HepG2 (cell line): ENCODE data around the gene COA5. TPM values are rescaled to one million over a fixed set of nuclear protein-coding genes. Genes with fewer than 3 reads are reported as not detected.

ENCODE experiments used
- AGO2 ChIP-seq: fragments of 200-400 bp; formaldehyde crosslinking; optimal IDR thresholded peaks from 2 replicates; pipeline ENCODE3; 2017; ENCODE audit warnings: mild to moderate bottlenecking, low read depth, low read length, moderate library complexity
- AKAP8 ChIP-seq: sonication (generic); formaldehyde crosslinking; IDR thresholded peaks from 2 replicates; pipeline ENCODE4 v1.5.1; 2020; ENCODE audit warnings: mild to moderate bottlenecking, missing genetic modification reagents
- ARID3A ChIP-seq: IDR thresholded peaks from 2 replicates; pipeline ENCODE4 v1.6.1; 2012; ENCODE audit warnings: low read depth, low read length, improper control_type of control experiment
- CC2D1A ChIP-seq: sonication (generic); formaldehyde crosslinking; IDR thresholded peaks from 2 replicates; pipeline ENCODE4 v1.8.1; 2023; ENCODE audit warnings: mild to moderate bottlenecking, missing genetic modification reagents
- CEBPG ChIP-seq: IDR thresholded peaks from 2 replicates; pipeline ENCODE4 v1.6.1; 2016
- ELF4 ChIP-seq: sonication (generic); formaldehyde crosslinking; IDR thresholded peaks from 2 replicates; pipeline ENCODE4 v1.5.0; 2020; ENCODE audit warnings: missing genetic modification reagents, mild to moderate bottlenecking, moderate library complexity, borderline replicate concordance
- ERF ChIP-seq: IDR thresholded peaks from 2 replicates; pipeline ENCODE4 v1.6.1; 2018; ENCODE audit warnings: missing biosample characterization, missing genetic modification reagents
- FOXO4 ChIP-seq: sonication (generic); formaldehyde crosslinking; conservative IDR thresholded peaks from 2 replicates; pipeline ENCODE4 v1.8.1; 2023; ENCODE audit warnings: missing genetic modification reagents
- GFI1 ChIP-seq: sonication (generic); formaldehyde crosslinking; IDR thresholded peaks from 2 replicates; pipeline ENCODE4 v1.5.0; 2020; ENCODE audit warnings: missing genetic modification reagents, mild to moderate bottlenecking, borderline replicate concordance
- GMEB2 ChIP-seq: IDR thresholded peaks from 2 replicates; pipeline ENCODE4 v1.6.1; 2016; ENCODE audit warnings: missing biosample characterization, missing genetic modification reagents, low read depth
- KDM5B ChIP-seq: sonication (generic); formaldehyde crosslinking; IDR thresholded peaks from 2 replicates; pipeline ENCODE4 v1.4.0; 2020; ENCODE audit warnings: missing genetic modification reagents, mild to moderate bottlenecking, borderline replicate concordance
- NR0B2 ChIP-seq: sonication (generic); formaldehyde crosslinking; IDR thresholded peaks from 2 replicates; pipeline ENCODE4 v1.4.0; 2020; ENCODE audit warnings: mild to moderate bottlenecking, missing genetic modification reagents
- PRDM4 ChIP-seq: sonication (generic); formaldehyde crosslinking; IDR thresholded peaks from 2 replicates; pipeline ENCODE4 v1.9.0; 2021; ENCODE audit warnings: missing genetic modification reagents, borderline replicate concordance
- ZBTB3 ChIP-seq: sonication (generic); formaldehyde crosslinking; IDR thresholded peaks from 2 replicates; pipeline ENCODE4 v1.4.0; 2020; ENCODE audit warnings: low read depth, mild to moderate bottlenecking, moderate library complexity, missing genetic modification reagents, borderline replicate concordance
- ZBTB42 ChIP-seq: sonication (generic); formaldehyde crosslinking; IDR thresholded peaks from 2 replicates; pipeline ENCODE4 v1.5.0; 2020; ENCODE audit warnings: mild to moderate bottlenecking, missing genetic modification reagents
- ZNF10 ChIP-seq: sonication (generic); formaldehyde crosslinking; IDR thresholded peaks from 2 replicates; pipeline ENCODE4 v1.4.0; 2020; ENCODE audit warnings: mild to moderate bottlenecking, low read depth, missing genetic modification reagents, borderline replicate concordance
- ZNF296 ChIP-seq: sonication (generic); formaldehyde crosslinking; conservative IDR thresholded peaks from 2 replicates; pipeline ENCODE4 v1.5.0; 2020; ENCODE audit warnings: mild to moderate bottlenecking, missing genetic modification reagents
- ZNF605 ChIP-seq: sonication (generic); formaldehyde crosslinking; IDR thresholded peaks from 2 replicates; pipeline ENCODE4 v1.8.0; 2022; ENCODE audit warnings: mild to moderate bottlenecking, missing genetic modification reagents
- ZNF674 ChIP-seq: sonication (generic); formaldehyde crosslinking; IDR thresholded peaks from 2 replicates; pipeline ENCODE4 v1.5.0; 2020; ENCODE audit warnings: low read depth, mild to moderate bottlenecking, missing genetic modification reagents
- ZNF678 ChIP-seq: sonication (generic); formaldehyde crosslinking; IDR thresholded peaks from 2 replicates; pipeline ENCODE4 v1.4.0; 2020; ENCODE audit warnings: mild to moderate bottlenecking, missing genetic modification reagents
- ZNF766 ChIP-seq: sonication (generic); formaldehyde crosslinking; IDR thresholded peaks from 2 replicates; pipeline ENCODE4 v1.5.0; 2020; ENCODE audit warnings: missing genetic modification reagents, borderline replicate concordance
- ZZZ3 ChIP-seq: sonication (generic); formaldehyde crosslinking; IDR thresholded peaks from 2 replicates; pipeline ENCODE4 v1.4.0; 2020; ENCODE audit warnings: missing genetic modification reagents, mild to moderate bottlenecking, borderline replicate concordance
- polyA plus RNA-seq, 8 experiments: library from polyadenylated mRNA; depleted of rRNA in 3 of 8; stranded (reverse) in 7 of 8; unstranded in 1 of 8; fragments of >200 nt; fragmentation: Illumina TruSeq in 4 of 8; extraction: Trizol in 4 of 8; gene quantifications; 2 replicates each; pipeline versions ENCODE4 v1.2.1 to v1.2.3, GENCODE V29; 2011 to 2016; ENCODE audit warnings: low read depth in 4 of 8, missing spikeins in 1 of 8, mixed read lengths in 1 of 8; ENCODE audit not compliant: insufficient read depth in 1 of 8
- total RNA-seq, 5 experiments: library from RNA; depleted of rRNA; stranded (reverse); fragments of >200 nt; fragmentation: Illumina TruSeq; extraction: Trizol; gene quantifications; 2 replicates each; pipeline ENCODE4 v1.2.3, GENCODE V29; 2016; ENCODE audit warnings: low read depth in 1 of 5

Gene COA5
- total and polyA plus RNA-seq, 2 of the 13 experiments (the other 11 are each of a cell fraction or from before 2014, with no cell fraction given) = 43.6 to 64.5 TPM

- no peak for TF ChIP-seq GMEB2 (CRISPR knock-in tag)
- no peak for TF ChIP-seq ELF4
- no peak for TF ChIP-seq PRDM4 (CRISPR knock-in tag)
- no peak for TF ChIP-seq ZNF674 (CRISPR knock-in tag)
- TF ChIP-seq NR0B2 (CRISPR knock-in tag) = no peak
- no peak for TF ChIP-seq ARID3A
- no peak for TF ChIP-seq AGO2
- TF ChIP-seq ZBTB42 = no peak
- TF ChIP-seq ZNF10 (CRISPR knock-in tag) = no peak
- no peak for TF ChIP-seq ZBTB3 (CRISPR knock-in tag)
- no peak for TF ChIP-seq AKAP8 (CRISPR knock-in tag)
- peak; percentile 90; the same call in 1 of the 2 replicates for TF ChIP-seq CC2D1A (CRISPR knock-in tag)
- no peak for TF ChIP-seq GFI1 (CRISPR knock-in tag)
- 0 out of 2 replicates have a peak, but pooled peaks have one; percentile 37 for TF ChIP-seq FOXO4 (CRISPR knock-in tag)
- no peak for TF ChIP-seq KDM5B (CRISPR knock-in tag)
- TF ChIP-seq ZZZ3 (CRISPR knock-in tag) = no peak
- peak; percentile 68 for TF ChIP-seq CEBPG (CRISPR knock-in tag)
- TF ChIP-seq ZNF605 = no peak
- no peak for TF ChIP-seq ZNF766
- TF ChIP-seq ERF (CRISPR knock-in tag) = no peak
- no peak for TF ChIP-seq ZNF678 (CRISPR knock-in tag)
- 0 out of 2 replicates have a peak, but pooled peaks have one; percentile 5 for TF ChIP-seq ZNF296
These were observed 584 bp downstream of the COA5 start (continued) for GRCh38 chr2:98607741-98608115.
